CD14-positive monocyte (primary cell): ENCODE measurements around the gene CLN5. TPM values are rescaled to one million over a fixed set of nuclear protein-coding genes. Genes with fewer than 3 reads are reported as not detected.

Experiments used
- DNase-seq, 3 donors: peaks; one replicate each; pipeline ENCODE4 v3.0.0-alpha.2; 2011 to 2022
- H2AFZ ChIP-seq: 2 replicates; pipeline ENCODE4 v1.6.0; 2012; ENCODE audit warnings: mild to moderate bottlenecking, low read depth, low read length, inconsistent platforms; ENCODE audit not compliant: insufficient read depth, poor library complexity, severe bottlenecking
- H3K27ac ChIP-seq, 2 donors: 1 replicate in 1 of 2; 2 replicates in 1 of 2; pipeline ENCODE4 v1.5.1; 2012 to 2013; ENCODE audit warnings: low read length in 2 of 2, control low read depth in 1 of 2, inconsistent platforms in 1 of 2, low read depth in 1 of 2, mild to moderate bottlenecking in 1 of 2
- H3K27me3 ChIP-seq, 2 donors: one replicate each; pipeline versions ENCODE4 v1.6.0 to v1.6.1; 2011 to 2013; ENCODE audit warnings: low read length in 2 of 2; ENCODE audit not compliant: control insufficient read depth in 2 of 2, insufficient read depth in 2 of 2
- H3K36me3 ChIP-seq, 2 donors: replicated peaks in 1 of 2; 1 replicate in 1 of 2; 2 replicates in 1 of 2; pipeline versions ENCODE4 v1.5.1 to v1.6.1; 2012 to 2013; ENCODE audit warnings: low read length in 2 of 2, control low read depth in 1 of 2, inconsistent platforms in 1 of 2, mild to moderate bottlenecking in 1 of 2; ENCODE audit not compliant: insufficient read depth in 2 of 2, control insufficient read depth in 1 of 2
- H3K4me1 ChIP-seq, 2 donors: 1 replicate in 1 of 2; 2 replicates in 1 of 2; pipeline versions ENCODE4 v1.5.1 to v1.6.1; 2012 to 2013; ENCODE audit warnings: low read length in 2 of 2, control low read depth in 1 of 2, inconsistent platforms in 1 of 2, mild to moderate bottlenecking in 1 of 2, moderate library complexity in 1 of 2; ENCODE audit not compliant: insufficient read depth in 2 of 2, control insufficient read depth in 1 of 2
- H3K4me2 ChIP-seq: replicated peaks from 2 replicates; pipeline ENCODE3; 2012; ENCODE audit warnings: low read length, moderate library complexity, mild to moderate bottlenecking; ENCODE audit not compliant: poor library complexity, severe bottlenecking; ENCODE audit errors: extremely low read depth
- H3K4me3 ChIP-seq, 3 experiments: fragments of 200-600 bp in 1 of 3; sonication (generic) in 1 of 3; replicated peaks in 1 of 3; 1 replicate in 2 of 3; 2 replicates in 1 of 3; pipeline ENCODE4 v1.5.1; 2011 to 2013; ENCODE audit warnings: low read length in 3 of 3, mild to moderate bottlenecking in 3 of 3, control low read depth in 2 of 3, low read depth in 2 of 3, inconsistent platforms in 1 of 3, moderate library complexity in 1 of 3
- H3K79me2 ChIP-seq: 2 replicates; pipeline ENCODE4 v1.6.0; 2012; ENCODE audit warnings: mild to moderate bottlenecking, control low read depth, inconsistent platforms, low read length, moderate library complexity; ENCODE audit not compliant: insufficient read depth
- H3K9ac ChIP-seq: 2 replicates; pipeline ENCODE4 v1.6.0; 2017; ENCODE audit warnings: low read length, mild to moderate bottlenecking; ENCODE audit not compliant: insufficient read depth, poor library complexity, severe bottlenecking
- H3K9me3 ChIP-seq, 2 donors: replicated peaks in 1 of 2; 1 replicate in 1 of 2; 2 replicates in 1 of 2; pipeline versions ENCODE4 v1.5.1 to v1.6.1; 2012 to 2013; ENCODE audit warnings: low read length in 2 of 2, control low read depth in 1 of 2; ENCODE audit not compliant: control insufficient read depth in 1 of 2, insufficient read depth in 1 of 2
- H4K20me1 ChIP-seq: 2 replicates; pipeline ENCODE4 v1.6.0; 2012; ENCODE audit warnings: mild to moderate bottlenecking, low read length, control low read depth, moderate library complexity; ENCODE audit not compliant: insufficient read depth
- H3K27ac Mint-ChIP-seq, 7 donors: one replicate each; pipeline ENCODE4 v1.8.0; 2020; ENCODE audit warnings: mild to moderate bottlenecking in 7 of 7, mixed read lengths in 7 of 7, moderate library complexity in 6 of 7, inconsistent platforms in 2 of 7
- H3K27me3 Mint-ChIP-seq, 3 donors: one replicate each; pipeline ENCODE4 v1.8.0; 2021 to 2022; ENCODE audit warnings: low read depth in 3 of 3, mild to moderate bottlenecking in 3 of 3, mixed read lengths in 3 of 3, moderate library complexity in 3 of 3, inconsistent platforms in 1 of 3
- H3K36me3 Mint-ChIP-seq, 2 donors: one replicate each; pipeline ENCODE4 v1.8.0; 2020; ENCODE audit warnings: mixed read lengths in 2 of 2, inconsistent platforms in 1 of 2, mild to moderate bottlenecking in 1 of 2
- H3K4me1 Mint-ChIP-seq: one replicate; pipeline ENCODE4 v1.8.0; 2020; ENCODE audit warnings: mild to moderate bottlenecking, mixed read lengths
- H3K4me3 Mint-ChIP-seq, 2 donors: one replicate each; pipeline ENCODE4 v1.8.0; 2020; ENCODE audit warnings: mild to moderate bottlenecking in 2 of 2, mixed read lengths in 2 of 2, moderate library complexity in 1 of 2
- H3K9me3 Mint-ChIP-seq, 7 donors: one replicate each; pipeline ENCODE4 v1.8.0; 2020 to 2022; ENCODE audit warnings: mixed read lengths in 7 of 7, mild to moderate bottlenecking in 6 of 7, moderate library complexity in 6 of 7, inconsistent platforms in 2 of 7
- WGBS: methylation state at CpG from one replicate; pipeline ENCODE4 v1.1.5; 2013; ENCODE audit warnings: missing lambda C conversion rate; ENCODE audit not compliant: insufficient coverage; 5-methylcytosine and 5-hydroxymethylcytosine counted together
- intact Hi-C, 2 donors: fragments of 100-400 bp; cut with micrococcal nuclease; formaldehyde crosslinking; loops; one replicate each; pipeline versions ENCODE4 v1.15.0 to v1.15.1; 2023
- polyA plus RNA-seq, 3 donors: library from polyadenylated mRNA; depleted of rRNA in 1 of 3; unstranded in 2 of 3; stranded (reverse) in 1 of 3; fragments of 300-500 nt in 2 of 3; fragments of >200 nt in 1 of 3; fragmentation: Illumina TruSeq in 2 of 3; gene quantifications; 1 replicate in 2 of 3; 2 replicates in 1 of 3; pipeline ENCODE4 v1.2.3, GENCODE V29; 2012 to 2021
- TF ChIP-seq, protein P1 (sequence below): fragments of 200-600 bp; IDR thresholded peaks from one replicate; pipeline ENCODE4 v1.8.0; 2022; ENCODE audit warnings: antibody characterized with exemption, mild to moderate bottlenecking

The CLN5 gene
- polyA plus RNA-seq, 3 donors = 9.8 to 22.1 (median 21.5) TPM

DNA sequence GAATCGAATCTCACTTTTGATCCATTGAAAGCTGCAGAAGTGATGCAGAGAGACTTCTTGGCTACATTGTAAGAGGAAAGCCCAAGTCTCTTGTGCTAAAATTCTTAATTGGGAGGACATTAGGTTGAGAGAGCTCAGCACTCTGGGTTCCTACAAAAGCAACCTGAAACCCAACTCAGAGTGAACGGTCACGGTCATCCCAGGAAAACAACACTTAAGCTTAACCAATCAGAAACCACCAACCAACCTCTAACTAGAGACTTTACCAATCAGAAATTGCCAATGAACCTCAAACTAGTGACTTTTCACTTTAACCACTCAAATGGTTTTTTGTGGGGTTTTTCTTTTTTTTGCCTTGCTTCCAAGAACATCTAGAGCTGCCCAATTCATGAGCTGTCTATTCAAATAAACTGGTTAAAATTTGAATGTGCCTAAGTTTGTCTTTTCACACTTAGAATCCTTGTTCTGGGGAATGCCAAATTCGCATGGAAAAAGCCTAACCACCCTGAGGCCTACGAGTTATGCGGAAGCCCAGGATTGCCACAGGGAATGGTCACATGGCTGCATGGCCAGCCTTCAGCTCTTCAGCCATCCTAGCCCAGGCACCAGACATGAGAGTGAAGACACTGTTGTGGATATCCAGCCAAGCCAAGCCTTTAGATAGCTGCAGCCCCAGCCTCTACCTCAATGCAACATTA, 17.8 kb upstream of the CLN5 start:
- H3K27me3 Mint-ChIP-seq = peaks cover 12 to 26% (median 16%) of the 10 kb centered on the region in 3 donors
- 90% methylated on average over 5 of the region's 6 CpGs for WGBS
- H3K36me3 Mint-ChIP-seq = no peaks in the 10 kb centered on the region
- peaks cover 2 to 6% of the 10 kb centered on the region in 2 donors for H3K27me3 ChIP-seq
- no peaks in the 10 kb centered on the region for H3K36me3 ChIP-seq
- no peak overlapping the region for H3K4me2 ChIP-seq
- TF ChIP-seq, protein P1, sequence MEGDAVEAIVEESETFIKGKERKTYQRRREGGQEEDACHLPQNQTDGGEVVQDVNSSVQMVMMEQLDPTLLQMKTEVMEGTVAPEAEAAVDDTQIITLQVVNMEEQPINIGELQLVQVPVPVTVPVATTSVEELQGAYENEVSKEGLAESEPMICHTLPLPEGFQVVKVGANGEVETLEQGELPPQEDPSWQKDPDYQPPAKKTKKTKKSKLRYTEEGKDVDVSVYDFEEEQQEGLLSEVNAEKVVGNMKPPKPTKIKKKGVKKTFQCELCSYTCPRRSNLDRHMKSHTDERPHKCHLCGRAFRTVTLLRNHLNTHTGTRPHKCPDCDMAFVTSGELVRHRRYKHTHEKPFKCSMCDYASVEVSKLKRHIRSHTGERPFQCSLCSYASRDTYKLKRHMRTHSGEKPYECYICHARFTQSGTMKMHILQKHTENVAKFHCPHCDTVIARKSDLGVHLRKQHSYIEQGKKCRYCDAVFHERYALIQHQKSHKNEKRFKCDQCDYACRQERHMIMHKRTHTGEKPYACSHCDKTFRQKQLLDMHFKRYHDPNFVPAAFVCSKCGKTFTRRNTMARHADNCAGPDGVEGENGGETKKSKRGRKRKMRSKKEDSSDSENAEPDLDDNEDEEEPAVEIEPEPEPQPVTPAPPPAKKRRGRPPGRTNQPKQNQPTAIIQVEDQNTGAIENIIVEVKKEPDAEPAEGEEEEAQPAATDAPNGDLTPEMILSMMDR = no peak
- no peak for DNase-seq
- H3K4me1 ChIP-seq = no peaks in the 10 kb centered on the region
- intact Hi-C loops = no loop called here
- no peaks in the 10 kb centered on the region for H4K20me1 ChIP-seq
- H3K9me3 ChIP-seq = no peaks in the 10 kb centered on the region
- H3K4me1 Mint-ChIP-seq = peaks cover 12% of the 10 kb centered on the region
- no peak overlapping the region for H3K4me3 ChIP-seq
- H3K4me3 Mint-ChIP-seq = no peak overlapping the region
- no peak overlapping the region for H3K27ac ChIP-seq
- no peak overlapping the region for H3K27ac Mint-ChIP-seq
- H3K9ac ChIP-seq = no peak overlapping the region
- H3K9me3 Mint-ChIP-seq = peaks cover 0 to 4% (median 0%) of the 10 kb centered on the region in 7 donors
- no peaks in the 10 kb centered on the region for H3K79me2 ChIP-seq
- no peak overlapping the region for H2AFZ ChIP-seq

DNA sequence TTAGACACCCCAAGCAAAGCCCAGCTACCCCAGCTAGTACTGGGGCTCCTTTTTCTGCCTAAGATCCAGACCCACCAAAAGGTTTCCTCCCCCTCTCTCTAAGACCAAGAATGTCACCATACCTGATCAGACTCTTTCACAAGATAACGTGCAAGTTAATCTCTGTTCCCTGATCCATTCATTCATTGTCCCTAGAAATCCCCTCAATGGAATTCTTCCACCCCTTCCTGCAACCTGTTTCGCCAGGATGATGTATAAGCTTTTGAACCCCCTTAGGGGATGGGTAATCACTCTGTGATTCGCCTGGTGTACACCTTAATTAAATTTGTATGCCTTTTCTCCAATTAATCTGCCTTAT, 17.3 kb upstream of the CLN5 start:
- no peak overlapping the region for H2AFZ ChIP-seq
- Mint-ChIP-seq H3K4me3 (no peak overlapping the region), H3K27ac (no peak overlapping the region), H3K27me3 (peaks cover 12 to 30% (median 19%) of the 10 kb centered on the region in 3 donors), H3K4me1 (peaks cover 12% of the 10 kb centered on the region), H3K36me3 (no peaks in the 10 kb centered on the region), H3K9me3 (peaks cover 0 to 4% (median 0%) of the 10 kb centered on the region in 7 donors)
- no peak overlapping the region for H3K4me3 ChIP-seq
- DNase-seq = no peak
- H3K4me1 ChIP-seq = no peaks in the 10 kb centered on the region
- intact Hi-C loops = no loop called here
- no peaks in the 10 kb centered on the region for H3K79me2 ChIP-seq
- TF ChIP-seq, protein P1 = no peak
- no peaks in the 10 kb centered on the region for H3K36me3 ChIP-seq
- H3K27ac ChIP-seq = no peak overlapping the region
- WGBS = 100% methylated on average over 1 of the region's 3 CpGs
- no peak overlapping the region for H3K4me2 ChIP-seq
- peaks cover 2 to 6% of the 10 kb centered on the region in 2 donors for H3K27me3 ChIP-seq
- H4K20me1 ChIP-seq = no peaks in the 10 kb centered on the region
- H3K9me3 ChIP-seq = no peaks in the 10 kb centered on the region
- H3K9ac ChIP-seq = no peak overlapping the region
